Neural cell (in vitro differentiated cells): ENCODE data around the gene ZNF502. TPM values are rescaled to one million over a fixed set of nuclear protein-coding genes. Genes with fewer than 3 reads are reported as not detected.

Experiments used
- H2AFZ ChIP-seq: fragments of 200-600, 300-800 bp; sonication (generic), shearing (Covaris generic); 2 replicates; pipeline ENCODE4 v1.6.0; 2014; ENCODE audit warnings: low read depth, mild to moderate bottlenecking, antibody characterized with exemption, low read length, moderate library complexity
- H3F3A ChIP-seq: fragments of 200-600 bp; shearing (Covaris generic); 2 replicates; pipeline ENCODE4 v1.6.1; 2016; ENCODE audit warnings: mild to moderate bottlenecking, moderate library complexity, mixed read lengths, antibody characterized with exemption, low read length; ENCODE audit not compliant: insufficient read depth, poor library complexity, severe bottlenecking
- H3K27ac ChIP-seq: fragments of 200-600, 300-800 bp; sonication (generic), shearing (Covaris generic); 2 replicates; pipeline ENCODE4 v1.5.1; 2014; ENCODE audit warnings: mild to moderate bottlenecking, low read length, moderate library complexity
- H3K27me3 ChIP-seq: fragments of 300-800, 200-600 bp; sonication (generic), shearing (Covaris generic); 2 replicates; pipeline ENCODE4 v1.6.0; 2014; ENCODE audit warnings: mild to moderate bottlenecking, low read depth, low read length, moderate library complexity; ENCODE audit not compliant: insufficient read depth
- H3K36me3 ChIP-seq: fragments of 300-800, 200-600 bp; sonication (generic), shearing (Covaris generic); 2 replicates; pipeline ENCODE4 v1.5.1; 2014; ENCODE audit warnings: mild to moderate bottlenecking, antibody characterized with exemption, low read length, moderate library complexity; ENCODE audit not compliant: insufficient read depth
- H3K4me2 ChIP-seq: fragments of 300-800, 200-600 bp; sonication (generic), shearing (Covaris generic); 2 replicates; pipeline ENCODE4 v1.6.0; 2014; ENCODE audit warnings: mild to moderate bottlenecking, low read length
- H3K4me3 ChIP-seq: fragments of 300-800, 200-600 bp; sonication (generic), shearing (Covaris generic); 2 replicates; pipeline ENCODE4 v1.5.1; 2014; ENCODE audit warnings: mild to moderate bottlenecking, low read length, moderate library complexity
- H3K79me2 ChIP-seq: fragments of 200-600 bp; shearing (Covaris generic); replicated peaks from 2 replicates; pipeline ENCODE4 v1.6.0; 2014; ENCODE audit warnings: mild to moderate bottlenecking, low read length, moderate library complexity; ENCODE audit not compliant: insufficient read depth
- H3K9ac ChIP-seq: fragments of 300-800, 200-600 bp; sonication (generic), shearing (Covaris generic); 2 replicates; pipeline ENCODE4 v1.6.1; 2016; ENCODE audit warnings: mild to moderate bottlenecking, low read length, mixed read lengths
- H3K9me2 ChIP-seq: fragments of 200-600 bp; shearing (Covaris generic); 2 replicates; pipeline ENCODE4 v1.6.1; 2016; ENCODE audit warnings: mild to moderate bottlenecking, low read length, mixed read lengths; ENCODE audit not compliant: insufficient read depth
- H3K9me3 ChIP-seq: fragments of 200-600, 300-800 bp; sonication (generic), shearing (Covaris generic); 2 replicates; pipeline ENCODE4 v1.6.1; 2016; ENCODE audit warnings: mild to moderate bottlenecking, mixed run types, low read length, moderate library complexity, mixed read lengths
- H4K20me1 ChIP-seq: fragments of 200-600 bp; shearing (Covaris generic); 2 replicates; pipeline ENCODE4 v1.6.1; 2016; ENCODE audit warnings: mild to moderate bottlenecking, mixed run types; ENCODE audit not compliant: insufficient read depth
- CTCF ChIP-seq: fragments of 450-650 bp; IDR thresholded peaks from 2 replicates; pipeline ENCODE4 v1.5.1; 2014; ENCODE audit warnings: antibody characterized with exemption, mild to moderate bottlenecking, moderate library complexity; ENCODE audit not compliant: poor library complexity, severe bottlenecking
- EP300 ChIP-seq: fragments of 450-650 bp; conservative IDR thresholded peaks from 2 replicates; pipeline ENCODE4 v1.6.1; 2014; ENCODE audit warnings: antibody characterized with exemption, mild to moderate bottlenecking, moderate library complexity; ENCODE audit not compliant: poor library complexity, severe bottlenecking
- EZH2 ChIP-seq: fragments of 200-600, 300-800 bp; shearing (Covaris generic), sonication (generic); IDR thresholded peaks from 2 replicates; pipeline ENCODE4 v1.6.1; 2014; ENCODE audit warnings: antibody characterized with exemption, low read length, borderline replicate concordance, mild to moderate bottlenecking; ENCODE audit not compliant: insufficient read depth, poor library complexity, severe bottlenecking
- MXI1 ChIP-seq: fragments of 450-650 bp; conservative IDR thresholded peaks from 2 replicates; pipeline ENCODE4 v1.6.1; 2014; ENCODE audit warnings: antibody characterized with exemption, mild to moderate bottlenecking; ENCODE audit not compliant: poor library complexity, severe bottlenecking
- POLR2AphosphoS5 ChIP-seq: IDR thresholded peaks from 2 replicates; pipeline ENCODE4 v1.6.1; 2012
- RAD21 ChIP-seq: fragments of 450-650 bp; conservative IDR thresholded peaks from 2 replicates; pipeline ENCODE4 v1.6.1; 2014; ENCODE audit warnings: antibody characterized with exemption, mild to moderate bottlenecking, moderate library complexity
- REST ChIP-seq: IDR thresholded peaks from 2 replicates; pipeline ENCODE4 v1.6.1; 2012; ENCODE audit warnings: borderline replicate concordance
- SMC3 ChIP-seq: fragments of 450-650 bp; conservative IDR thresholded peaks from 2 replicates; pipeline ENCODE4 v1.6.1; 2014; ENCODE audit warnings: antibody characterized with exemption, mild to moderate bottlenecking, moderate library complexity; ENCODE audit not compliant: poor library complexity
- TAF1 ChIP-seq: IDR thresholded peaks from 2 replicates; pipeline ENCODE4 v1.6.1; 2012; ENCODE audit warnings: low read depth
- polyA plus RNA-seq: library from polyadenylated mRNA; depleted of rRNA; stranded (reverse); fragments of >200 nt; gene quantifications from 2 replicates; pipeline ENCODE4 v1.2.3, GENCODE V29; 2014

Gene ZNF502
- polyA plus RNA-seq, 1 donor from 2014 or later: 16.0 TPM

GRCh38 chr3:44761101-44761423, 48.6 kb downstream of the ZNF502 start:
- Histone ChIP-seq H3K27me3 (no peaks in the 10 kb centered on the region), H3K9me2 (no peaks in the 10 kb centered on the region), H3K4me2 (peak overlapping the region; percentile 94), H2AFZ (peak overlapping the region; percentile 85), H3K79me2 (peaks cover 21% of the 10 kb centered on the region), H3K9ac (peak overlapping the region; percentile 68), H3K36me3 (peaks cover 16% of the 10 kb centered on the region), H3F3A (no peaks in the 10 kb centered on the region), H3K4me3 (peak overlapping the region; percentile 78), H3K9me3 (peaks cover 8% of the 10 kb centered on the region), H4K20me1 (no peaks in the 10 kb centered on the region), H3K27ac (peak overlapping the region; percentile 69)
- TF ChIP-seq POLR2AphosphoS5: no peak
- no peak for TF ChIP-seq RAD21
- no peak for TF ChIP-seq MXI1
- TF ChIP-seq REST: no peak
- TF ChIP-seq EP300: no peak
- TF ChIP-seq EZH2: no peak
- TF ChIP-seq SMC3: no peak
- TF ChIP-seq TAF1: no peak
- no peak for TF ChIP-seq CTCF

GRCh38 chr3:44761424-44762169, 49.1 kb downstream of the ZNF502 start, which contains the start of the genes KIAA1143 and KIF15:
KIAA1143 (minus strand) TSS chr3:44761619; CDS start chr3:44761602, 17 bp downstream.
KIF15 (plus strand) TSS chr3:44761794; CDS start chr3:44761866, 72 bp downstream.
- H3K27ac ChIP-seq: peak within 1 kb of the TSS; percentile 69
- peak within 1 kb of the TSS; percentile 94 for H3K4me2 ChIP-seq
- H3K79me2 ChIP-seq: peaks cover 21% of the 10 kb centered on the region
- H3K36me3 ChIP-seq: peaks cover 16% of the 10 kb centered on the region
- peak within 1 kb of the TSS; percentile 68 for H3K9ac ChIP-seq
- no peaks in the 10 kb centered on the region for H3K27me3 ChIP-seq
- H3K9me3 ChIP-seq: peaks cover 8% of the 10 kb centered on the region
- peak; percentile 100 for TF ChIP-seq MXI1
- TF ChIP-seq SMC3: peak; percentile 57
- no peak for TF ChIP-seq REST
- TF ChIP-seq EP300: peak; percentile 70
- TF ChIP-seq EZH2: no peak
- TF ChIP-seq RAD21: peak; percentile 51
- peak; percentile 88 for TF ChIP-seq POLR2AphosphoS5
- peak; percentile 49 for TF ChIP-seq TAF1
- H2AFZ ChIP-seq: peak within 1 kb of the TSS; percentile 85
- H3F3A ChIP-seq: no peaks in the 10 kb centered on the region
- no peaks in the 10 kb centered on the region for H4K20me1 ChIP-seq
- H3K4me3 ChIP-seq: peak within 1 kb of the TSS; percentile 78
- H3K9me2 ChIP-seq: no peaks in the 10 kb centered on the region
